ENCODE data around the gene IRF5. TPM values are rescaled to one million over a fixed set of nuclear protein-coding genes. Genes with fewer than 3 reads are reported as not detected.
"Not testable (repeated sequence)": the region's sequence is repeated elsewhere in the genome, so short reads cannot be mapped to it uniquely, and the experiment has no call there.

IRF5 gene
- polyA plus RNA-seq, 5 donors, result 1.7 to 4.3 (median 2.1) TPM

DNA sequence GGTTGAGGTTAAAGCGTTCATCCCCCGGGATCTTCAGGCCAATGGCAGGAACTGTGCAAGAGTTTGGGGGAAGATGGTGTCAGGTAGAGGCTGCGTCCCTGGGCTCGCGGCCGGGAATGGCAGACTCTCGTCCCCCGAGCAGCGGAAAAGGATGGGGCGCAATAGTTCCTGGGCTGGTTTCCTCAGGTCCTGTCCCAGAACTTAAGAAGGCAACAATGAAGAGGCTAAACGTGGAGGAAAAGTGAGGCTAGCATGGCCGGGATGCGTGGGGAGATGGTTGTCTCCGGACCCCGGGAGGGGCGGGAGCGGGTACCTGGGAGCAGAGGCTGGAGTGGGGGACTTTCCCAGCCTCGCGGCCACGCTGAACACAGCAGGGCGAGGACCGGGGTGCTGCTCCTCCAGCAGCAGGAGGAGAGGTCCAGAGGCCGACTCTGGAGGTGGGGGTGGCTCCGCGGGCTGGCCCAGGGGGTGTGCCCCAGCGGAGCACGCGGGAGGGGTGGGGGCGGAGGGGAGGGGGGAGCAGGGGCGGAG is 882 bp downstream of the IRF5 start:
- DNase-seq, result no peak

DNA sequence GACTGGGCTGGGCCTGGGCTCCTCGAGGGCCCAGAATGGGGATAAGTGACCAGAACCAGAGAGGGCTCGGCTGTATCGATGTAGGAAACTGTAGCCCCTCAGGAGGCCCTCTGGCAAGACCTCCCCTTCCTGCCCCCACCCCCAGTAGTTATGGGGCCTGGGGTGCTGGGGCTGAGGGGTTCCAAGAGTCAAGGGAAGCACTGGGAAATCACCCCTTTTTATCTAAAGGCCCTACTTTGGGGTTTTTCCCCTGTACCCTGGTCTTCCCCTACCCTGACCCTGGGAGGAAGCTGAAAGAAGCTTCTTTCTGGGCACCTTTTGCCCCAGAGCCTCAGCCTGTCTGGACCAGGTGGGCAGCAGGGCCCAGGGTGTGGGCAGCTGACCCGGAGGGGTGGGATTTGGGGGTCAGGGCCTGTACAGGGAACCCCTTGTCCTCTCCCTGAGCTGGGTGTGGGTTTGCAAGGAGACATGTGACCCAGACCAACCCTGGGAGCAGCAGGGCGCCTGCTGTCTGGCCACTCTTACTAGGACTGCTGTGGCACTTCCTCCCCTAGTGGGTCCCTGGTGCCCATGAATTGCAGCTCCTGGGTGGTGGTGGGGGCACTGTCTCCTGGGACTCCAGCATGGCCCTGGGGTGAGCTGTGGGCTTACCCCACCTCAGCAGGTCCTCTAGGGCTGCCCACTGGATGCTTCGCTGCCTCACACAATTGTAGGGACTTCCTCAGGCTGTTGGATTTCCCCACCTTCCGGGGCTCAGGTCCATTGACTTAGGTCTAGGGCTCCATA is 1.5 kb downstream of the IRF5 start:
- no peak for DNase-seq

DNA sequence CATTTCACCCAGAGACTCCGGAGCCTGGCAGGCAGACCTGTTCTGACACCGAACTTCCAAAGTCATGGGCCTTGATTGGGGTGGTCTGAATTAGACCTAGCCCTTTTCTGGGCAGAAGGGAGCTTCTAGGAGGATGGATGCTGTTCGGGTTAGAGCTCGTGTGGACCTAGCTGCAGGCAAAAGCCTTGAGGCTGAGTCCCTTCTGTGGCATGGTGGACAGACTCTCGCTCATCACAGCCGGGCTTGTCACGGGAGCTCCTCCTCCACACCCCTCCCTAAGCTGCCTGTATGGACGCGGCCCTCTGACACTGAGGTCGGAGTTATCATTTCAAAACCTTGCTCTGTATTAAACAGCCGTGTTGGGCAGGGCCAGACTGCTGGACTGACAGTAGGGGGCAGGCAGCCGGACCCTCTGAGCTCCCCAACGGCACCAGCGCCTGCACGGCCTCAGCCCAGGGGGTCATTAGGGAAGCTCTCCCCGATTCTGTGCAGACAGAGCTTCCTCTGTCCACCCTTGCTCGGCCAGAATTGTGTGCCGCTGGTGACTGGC is 2.2 kb downstream of the IRF5 start:
- no peak for DNase-seq

DNA sequence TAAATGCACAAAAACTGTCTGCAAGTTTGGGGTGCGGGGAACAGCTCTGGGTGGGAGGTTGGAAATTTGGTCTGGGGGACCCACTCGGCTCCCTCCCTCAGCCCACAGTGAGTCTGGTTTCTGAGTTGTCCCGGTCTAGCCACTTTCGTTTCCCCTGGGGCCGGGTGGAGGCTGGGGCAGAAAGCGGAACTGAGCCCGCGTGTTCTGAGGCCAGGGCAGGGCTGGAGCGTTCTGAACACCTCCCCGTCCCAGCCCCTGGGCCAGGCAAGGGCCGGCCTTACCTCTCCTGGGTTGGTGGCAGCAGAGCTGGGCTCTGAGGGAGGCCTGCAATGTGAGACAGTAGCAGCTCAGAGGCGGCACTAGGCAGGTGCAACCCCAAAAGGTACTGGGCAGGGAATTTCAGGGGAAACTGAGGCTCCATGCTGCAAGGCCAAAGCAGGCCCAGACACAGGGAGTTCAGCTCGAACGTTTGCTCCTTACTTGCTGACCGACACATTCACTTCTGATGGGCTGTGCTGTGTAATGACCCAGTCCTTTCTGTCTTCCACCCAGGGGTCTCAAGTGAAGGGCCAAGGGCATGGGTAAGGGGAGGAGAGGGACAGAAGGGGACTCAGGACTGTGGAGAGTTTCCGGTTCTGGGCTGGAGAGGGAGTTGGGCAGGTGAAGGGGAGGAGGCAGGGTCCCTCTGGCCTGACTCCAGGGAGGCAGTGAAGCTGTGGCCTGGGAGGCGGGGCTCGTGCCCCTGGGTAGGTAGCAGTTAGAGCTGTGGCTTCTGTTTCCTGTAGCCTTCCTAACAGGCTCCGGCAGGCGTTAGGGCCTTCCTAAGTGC is 3.0 kb downstream of the IRF5 start:
- DNase-seq, result no peak

DNA sequence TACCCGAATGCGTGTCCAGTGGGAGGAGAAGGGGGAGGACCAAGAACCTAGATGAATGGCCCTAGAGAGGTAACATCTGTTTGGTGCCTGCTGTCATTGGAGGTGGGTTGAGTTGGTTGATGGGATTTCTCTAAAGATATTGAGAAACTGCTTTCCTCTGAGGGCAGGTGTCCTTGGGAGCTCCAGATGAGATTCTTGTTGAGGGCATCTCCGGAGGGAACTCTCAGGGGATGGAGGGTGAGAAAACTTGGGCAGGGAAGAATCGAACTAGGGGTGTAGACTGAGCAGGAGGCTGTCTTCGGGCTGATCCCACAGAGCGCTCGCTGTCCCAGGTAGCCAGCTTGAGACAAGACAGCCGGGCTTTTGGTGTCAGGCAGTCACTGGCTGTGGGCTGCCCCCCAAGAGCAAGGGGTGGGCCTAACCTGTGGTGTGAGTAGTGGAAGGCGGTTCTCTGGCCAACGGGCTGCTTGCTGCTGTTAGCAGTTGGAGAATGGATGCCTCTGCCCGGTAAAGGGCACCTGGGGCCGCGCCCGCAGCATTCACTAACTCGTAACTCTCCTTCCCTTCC is 3.7 kb downstream of the IRF5 start:
- DNase-seq, result no peak

DNA sequence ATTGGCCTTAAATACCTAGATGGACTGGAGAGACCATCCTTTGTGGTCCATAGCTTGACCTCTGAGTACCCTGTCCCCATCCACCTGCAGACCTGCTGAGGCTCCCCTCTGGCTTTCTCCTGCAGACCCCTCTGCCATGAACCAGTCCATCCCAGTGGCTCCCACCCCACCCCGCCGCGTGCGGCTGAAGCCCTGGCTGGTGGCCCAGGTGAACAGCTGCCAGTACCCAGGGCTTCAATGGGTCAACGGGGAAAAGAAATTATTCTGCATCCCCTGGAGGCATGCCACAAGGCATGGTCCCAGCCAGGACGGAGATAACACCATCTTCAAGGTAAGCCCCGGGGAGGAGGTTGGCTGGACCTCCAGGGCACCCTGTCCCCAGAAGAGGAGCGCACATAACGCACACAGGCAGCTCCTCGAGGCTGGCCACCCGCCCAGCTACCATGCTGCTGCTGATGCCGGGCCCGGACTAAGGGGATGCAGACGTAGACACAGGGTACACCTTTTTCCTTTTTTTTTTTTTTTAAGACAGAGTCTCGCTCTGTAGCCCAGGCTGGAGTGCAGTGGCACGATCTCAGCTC is 4.3 kb downstream of the IRF5 start:
- no peak for DNase-seq

DNA sequence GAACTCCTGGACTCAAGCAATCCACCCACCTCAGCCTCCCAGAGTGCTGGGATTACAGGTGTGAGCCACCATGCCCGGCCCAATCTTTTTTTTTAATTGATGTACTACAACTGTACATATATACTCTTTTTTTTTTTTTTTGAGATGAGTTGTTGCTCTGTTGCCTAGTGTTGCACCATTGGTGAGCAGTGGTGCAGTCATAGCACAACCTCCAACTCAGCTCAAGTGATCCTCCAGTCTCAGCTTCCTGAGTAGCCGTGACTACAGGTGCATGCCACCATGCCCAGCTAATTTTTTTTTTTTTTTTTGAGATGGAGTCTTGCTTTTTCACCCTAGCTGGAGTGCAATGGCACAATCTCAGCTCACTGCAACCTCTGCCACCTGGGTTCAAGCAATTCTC is 5.5 kb downstream of the IRF5 start:
- DNase-seq, result not testable (repeated sequence)

DNA sequence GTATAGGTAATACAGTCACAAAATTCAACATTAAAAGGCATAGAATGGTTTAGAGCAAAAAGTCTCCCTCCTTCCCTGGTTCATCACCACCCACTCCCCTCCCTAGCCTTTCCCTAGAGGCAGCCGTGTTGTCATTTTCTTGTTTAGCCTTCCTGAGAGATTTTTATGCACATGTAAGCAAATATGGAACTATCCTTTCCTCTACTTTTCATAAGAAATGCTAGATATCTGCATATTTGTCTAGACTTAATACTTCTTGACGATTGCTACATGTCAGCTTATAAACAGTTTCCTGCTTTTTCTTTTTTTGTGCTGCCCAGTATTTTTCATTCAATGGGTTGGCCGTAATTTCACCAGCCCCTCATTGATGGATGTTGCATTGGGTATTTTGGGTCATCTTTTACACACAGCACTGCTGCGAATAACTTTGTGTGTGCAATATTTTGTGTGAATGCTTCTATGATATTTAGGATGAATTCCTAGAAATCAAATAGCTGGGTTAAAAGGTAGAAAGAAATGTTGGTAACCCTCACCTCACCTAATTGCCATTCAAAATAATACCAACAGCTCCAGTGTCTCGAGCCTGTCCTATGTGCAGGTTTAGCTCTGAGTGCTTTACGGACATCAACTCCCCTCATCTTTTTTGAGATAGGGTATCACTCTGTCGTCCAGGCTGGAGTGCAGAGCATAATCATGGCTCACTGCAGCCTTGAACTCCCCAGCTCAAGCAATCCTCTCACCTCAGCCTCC is 6.9 kb downstream of the IRF5 start:
- DNase-seq, result no peak

DNA sequence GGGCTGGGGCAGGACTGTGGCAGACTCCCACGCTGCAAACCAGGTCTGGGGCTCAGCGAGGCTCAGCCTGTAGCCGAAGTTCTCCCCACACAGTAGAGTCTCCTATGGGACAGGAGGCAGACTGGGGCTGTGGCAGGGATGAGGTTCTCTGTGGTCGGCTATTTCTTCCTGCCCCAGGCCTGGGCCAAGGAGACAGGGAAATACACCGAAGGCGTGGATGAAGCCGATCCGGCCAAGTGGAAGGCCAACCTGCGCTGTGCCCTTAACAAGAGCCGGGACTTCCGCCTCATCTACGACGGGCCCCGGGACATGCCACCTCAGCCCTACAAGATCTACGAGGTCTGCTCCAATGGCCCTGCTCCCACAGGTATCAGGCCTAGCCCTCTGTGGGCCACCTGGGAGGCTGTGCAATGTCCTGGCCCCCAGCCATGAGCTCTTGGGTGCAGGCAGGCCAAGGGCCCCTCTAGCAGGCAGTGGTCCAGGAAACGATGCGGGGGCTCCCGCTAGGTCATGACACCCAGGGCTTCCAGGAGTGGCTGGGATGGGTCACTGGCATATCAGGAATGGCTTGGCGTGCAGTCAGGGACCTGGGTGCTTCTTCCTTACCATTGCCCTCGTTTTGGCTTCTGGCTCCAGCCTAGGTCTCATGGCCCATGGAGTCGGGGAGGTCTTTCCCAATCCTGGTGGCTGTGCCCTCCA is 8.1 kb downstream of the IRF5 start:
- DNase-seq, result no peak

DNA sequence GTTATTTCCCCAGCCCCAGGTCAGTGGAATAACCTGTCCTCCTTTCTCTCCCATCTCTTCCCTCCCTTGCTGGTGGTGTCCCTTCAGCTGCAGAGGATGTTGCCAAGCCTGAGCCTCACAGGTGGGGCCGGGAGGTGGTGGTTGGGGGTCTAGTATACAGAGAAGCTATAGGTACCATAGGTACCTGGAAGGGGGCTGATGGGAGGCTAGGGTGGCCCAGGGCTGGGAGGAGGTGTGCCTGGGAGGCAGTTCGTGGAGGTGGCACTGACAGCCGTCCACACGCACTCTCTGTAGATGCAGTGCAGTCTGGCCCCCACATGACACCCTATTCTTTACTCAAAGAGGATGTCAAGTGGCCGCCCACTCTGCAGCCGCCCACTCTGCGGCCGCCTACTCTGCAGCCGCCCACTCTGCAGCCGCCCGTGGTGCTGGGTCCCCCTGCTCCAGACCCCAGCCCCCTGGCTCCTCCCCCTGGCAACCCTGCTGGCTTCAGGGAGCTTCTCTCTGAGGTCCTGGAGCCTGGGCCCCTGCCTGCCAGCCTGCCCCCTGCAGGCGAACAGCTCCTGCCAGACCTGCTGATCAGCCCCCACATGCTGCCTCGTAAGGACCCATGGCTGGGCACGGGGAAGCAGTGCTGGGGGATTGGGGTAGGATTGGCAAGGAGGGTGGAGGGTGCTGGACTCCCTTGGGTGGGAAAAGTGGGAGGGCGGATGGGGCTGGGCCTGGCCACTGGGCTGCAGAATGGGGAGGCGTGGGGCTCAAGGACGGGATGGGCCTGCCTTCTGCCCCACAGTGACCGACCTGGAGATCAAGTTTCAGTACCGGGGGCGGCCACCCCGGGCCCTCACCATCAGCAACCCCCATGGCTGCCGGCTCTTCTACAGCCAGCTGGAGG is 9.5 kb downstream of the IRF5 start:
- no peak for DNase-seq

DNA sequence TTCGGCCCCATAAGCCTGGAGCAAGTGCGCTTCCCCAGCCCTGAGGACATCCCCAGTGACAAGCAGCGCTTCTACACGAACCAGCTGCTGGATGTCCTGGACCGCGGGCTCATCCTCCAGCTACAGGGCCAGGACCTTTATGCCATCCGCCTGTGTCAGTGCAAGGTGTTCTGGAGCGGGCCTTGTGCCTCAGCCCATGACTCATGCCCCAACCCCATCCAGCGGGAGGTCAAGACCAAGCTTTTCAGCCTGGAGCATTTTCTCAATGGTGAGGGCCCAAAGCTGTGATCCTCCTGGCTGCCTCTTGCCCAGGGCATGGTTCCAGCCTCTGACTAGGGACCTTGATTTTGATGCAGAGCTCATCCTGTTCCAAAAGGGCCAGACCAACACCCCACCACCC is 10.1 kb downstream of the IRF5 start:
- DNase-seq, result no peak

DNA sequence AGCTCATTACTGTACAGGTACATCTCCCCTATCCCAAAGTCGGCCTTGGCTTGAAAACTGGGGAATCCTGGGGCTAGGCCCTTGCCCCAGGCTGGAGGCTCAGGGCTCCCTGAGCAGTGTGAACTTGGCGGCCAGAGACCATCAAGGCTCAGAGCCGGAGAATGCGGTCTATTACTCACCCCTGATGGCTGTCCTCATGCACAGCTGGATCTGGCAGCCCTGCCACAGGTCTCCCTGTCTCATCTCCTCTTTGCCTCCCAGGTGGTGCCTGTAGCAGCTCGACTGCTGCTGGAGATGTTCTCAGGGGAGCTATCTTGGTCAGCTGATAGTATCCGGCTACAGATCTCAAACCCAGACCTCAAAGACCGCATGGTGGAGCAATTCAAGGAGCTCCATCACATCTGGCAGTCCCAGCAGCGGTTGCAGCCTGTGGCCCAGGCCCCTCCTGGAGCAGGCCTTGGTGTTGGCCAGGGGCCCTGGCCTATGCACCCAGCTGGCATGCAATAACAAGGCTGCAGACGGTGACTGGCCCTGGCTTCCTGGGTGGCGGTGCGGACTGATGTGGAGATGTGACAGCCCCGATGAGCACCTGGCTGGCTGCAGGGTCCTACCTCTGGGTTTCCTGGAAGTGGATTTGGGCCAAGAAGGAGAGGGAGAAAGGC is 10.7 kb downstream of the IRF5 start:
- DNase-seq, result no peak

DNA sequence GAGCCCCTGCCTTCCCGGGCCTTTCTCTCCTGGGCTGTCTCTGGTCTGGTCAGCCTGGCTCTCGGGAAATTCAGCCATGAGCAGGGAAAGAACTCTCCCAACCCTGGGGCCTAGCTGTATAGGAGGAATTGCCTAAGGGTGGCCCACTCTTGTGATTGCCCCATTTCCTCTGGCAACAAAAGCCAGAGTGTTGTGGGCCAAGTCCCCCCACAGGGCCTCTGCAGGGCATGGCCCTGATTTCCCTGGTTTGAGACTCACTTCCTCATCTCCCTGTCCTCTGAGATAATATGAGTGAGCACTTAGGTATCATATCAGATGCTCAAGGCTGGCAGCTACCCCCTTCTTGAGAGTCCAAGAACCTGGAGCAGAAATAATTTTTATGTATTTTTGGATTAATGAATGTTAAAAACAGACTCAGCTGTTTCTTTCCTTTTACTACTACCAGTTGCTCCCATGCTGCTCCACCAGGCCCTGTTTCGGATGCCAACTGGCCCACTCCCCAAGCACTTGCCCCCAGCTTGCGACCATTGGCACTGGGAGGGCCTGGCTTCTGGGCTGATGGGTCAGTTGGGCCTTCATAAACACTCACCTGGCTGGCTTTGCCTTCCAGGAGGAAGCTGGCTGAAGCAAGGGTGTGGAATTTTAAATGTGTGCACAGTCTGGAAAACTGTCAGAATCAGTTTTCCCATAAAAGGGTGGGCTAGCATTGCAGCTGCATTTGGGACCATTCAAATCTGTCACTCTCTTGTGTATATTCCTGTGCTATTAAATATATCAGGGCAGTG is 11.4 kb downstream of the IRF5 start:
- DNase-seq, result no peak

DNA sequence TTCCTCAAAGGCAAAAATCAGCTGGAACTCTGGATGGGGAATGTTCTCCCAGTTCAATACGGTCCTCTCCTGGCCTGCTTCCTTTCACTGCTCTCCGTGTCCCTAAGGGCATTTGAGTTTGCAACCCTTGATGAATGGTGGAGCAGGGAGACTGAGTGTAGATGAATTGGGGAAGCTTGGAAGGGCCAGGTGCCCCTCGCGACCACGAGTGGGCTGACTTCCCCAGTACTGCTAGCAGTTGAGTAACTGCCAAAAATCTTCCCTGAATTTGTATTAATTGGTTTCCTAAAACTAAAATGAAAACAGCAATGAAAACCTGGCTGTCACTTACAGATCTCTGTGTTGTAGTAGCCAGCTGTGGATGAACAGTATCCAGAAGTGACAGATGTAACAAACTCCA is 13.6 kb downstream of the IRF5 start:
- DNase-seq, result no peak

DNA sequence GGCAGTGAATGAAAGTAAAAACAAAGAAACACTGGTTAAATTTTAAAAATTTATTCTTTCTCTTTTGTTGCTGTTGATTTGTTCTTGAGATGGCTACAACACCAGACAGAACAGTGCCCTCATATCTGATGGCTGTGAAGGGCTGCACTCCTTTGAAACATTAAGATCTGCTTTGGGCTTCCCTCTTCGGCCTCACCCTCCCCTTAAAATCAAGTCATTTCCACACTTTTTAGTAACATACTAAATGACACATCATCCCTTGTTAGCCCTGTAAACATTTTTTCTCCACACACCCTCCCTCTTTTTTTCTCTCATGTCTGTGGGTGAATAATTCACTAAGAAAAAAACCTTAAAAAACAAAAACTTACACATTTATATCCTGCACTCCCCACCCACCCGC is 16.4 kb downstream of the IRF5 start:
- no peak for DNase-seq

DNA sequence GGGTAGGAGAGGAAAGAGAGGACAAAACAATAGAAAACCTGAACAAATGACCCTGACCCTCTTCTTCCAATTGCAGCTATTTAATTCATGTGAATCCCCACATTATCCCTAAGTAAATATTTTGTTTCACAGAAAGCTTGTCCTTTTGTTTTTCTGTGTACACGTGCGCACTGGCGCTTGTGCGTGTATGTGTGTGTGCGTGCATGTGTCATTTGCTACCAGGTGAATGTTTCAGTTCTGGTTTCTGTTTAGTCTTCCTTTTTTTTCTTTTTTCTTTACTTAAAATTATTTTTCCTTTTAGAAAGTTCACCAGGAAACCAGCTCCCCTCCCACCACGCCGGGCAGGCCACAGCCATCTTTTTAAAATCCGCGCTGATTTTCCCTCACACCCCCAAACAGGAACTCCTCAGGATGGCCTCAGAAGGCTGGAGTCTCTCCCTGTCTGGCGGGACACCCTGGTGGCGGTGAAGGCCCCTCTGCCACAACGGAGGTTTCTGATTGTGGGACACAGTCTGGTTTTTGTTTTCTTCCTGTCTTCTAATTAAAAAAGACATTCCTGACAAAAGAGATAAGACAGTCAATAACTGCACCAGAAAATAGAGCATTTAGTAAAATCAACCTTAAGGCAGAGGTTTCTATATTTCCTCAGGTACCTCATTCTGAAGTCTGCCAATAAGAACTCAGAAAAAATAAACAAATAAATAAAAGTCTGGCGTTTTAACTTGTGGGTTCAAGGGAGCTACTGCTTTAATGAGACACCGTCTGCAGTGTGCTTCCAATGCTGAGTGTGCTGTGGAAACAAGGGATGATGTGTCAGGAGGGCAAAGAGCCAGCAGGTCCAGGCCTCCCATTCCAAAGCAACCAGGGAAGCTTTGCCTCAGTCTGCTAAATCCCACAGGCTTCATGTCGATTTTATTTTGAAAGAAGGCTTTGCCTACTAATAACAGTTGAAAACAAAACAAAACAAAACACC is 17.4 kb downstream of the IRF5 start:
- no peak for DNase-seq

DNA sequence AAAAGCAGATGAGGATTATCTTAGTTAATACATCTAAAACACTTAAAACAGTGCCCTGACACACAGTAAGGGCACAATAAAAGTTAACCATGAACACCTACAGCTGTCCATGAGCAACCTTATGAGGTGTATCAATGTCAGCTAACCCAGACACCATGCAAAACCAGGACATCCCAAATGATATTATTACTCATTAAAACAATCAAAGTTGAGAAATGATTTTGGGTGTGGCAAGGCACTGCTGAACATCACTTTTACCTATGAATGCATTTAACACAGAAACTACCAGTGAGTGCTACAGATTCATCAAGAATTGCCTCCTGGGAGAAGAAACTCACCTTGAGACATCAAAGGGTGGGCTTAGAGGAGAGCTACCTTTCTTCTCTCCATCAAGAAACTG is 18.3 kb downstream of the IRF5 start:
- DNase-seq, result no peak
